ENCODE results near the gene TBC1D22B.

- TF ChIP-seq POLR2A (IDR thresholded peaks at IDR 0.05) (no peak), CTCF (IDR thresholded peaks at IDR 0.05) (no peak)
Observed at GRCh38 chr6:37222992-37223391, 34.6 kb upstream of the TBC1D22B start.
